CD4-positive, CD25-positive, alpha-beta regulatory T cell (primary cell): ENCODE data around the gene IL27RA. TPM values are rescaled to one million over a fixed set of nuclear protein-coding genes. Genes with fewer than 3 reads are reported as not detected.

Source experiments
- ATAC-seq, 2 donors: fragments of 150-1000 bp; cut with Tn5 transposase; one replicate each; pipeline ENCODE4 v1.10.0; 2021; ENCODE audit warnings: low read depth in 2 of 2, moderate number of reproducible peaks in 2 of 2, moderate library complexity in 1 of 2
- DNase-seq, 3 donors: peaks; one replicate each; pipeline versions ENCODE4 v3.0.0 to v3.0.0-alpha.2; 2012 to 2022; ENCODE audit warnings: mixed read lengths in 1 of 3
- H3K27ac ChIP-seq: one replicate; pipeline ENCODE4 v1.7.0; 2013; ENCODE audit warnings: mild to moderate bottlenecking, low read length; ENCODE audit not compliant: insufficient read depth, poor library complexity, severe bottlenecking
- H3K27me3 ChIP-seq: one replicate; pipeline ENCODE4 v1.7.0; 2013; ENCODE audit warnings: low read length; ENCODE audit not compliant: control insufficient read depth, insufficient read depth
- H3K36me3 ChIP-seq: one replicate; pipeline ENCODE4 v1.7.0; 2013; ENCODE audit warnings: mild to moderate bottlenecking, low read length, moderate library complexity; ENCODE audit not compliant: control insufficient read depth, insufficient read depth
- H3K4me1 ChIP-seq: 2 replicates; pipeline ENCODE4 v1.7.0; 2013; ENCODE audit warnings: mild to moderate bottlenecking, low read length; ENCODE audit not compliant: insufficient read depth, control insufficient read depth, poor library complexity, severe bottlenecking
- H3K4me3 ChIP-seq: one replicate; pipeline ENCODE4 v1.7.0; 2013; ENCODE audit warnings: low read depth, mild to moderate bottlenecking, low read length, moderate library complexity
- H3K9me3 ChIP-seq, 2 experiments: 1 replicate in 1 of 2; 2 replicates in 1 of 2; pipeline ENCODE4 v1.7.0; 2013; ENCODE audit warnings: low read length in 2 of 2, mild to moderate bottlenecking in 1 of 2, moderate library complexity in 1 of 2; ENCODE audit not compliant: control insufficient read depth in 2 of 2
- H3K27ac Mint-ChIP-seq, 3 donors: one replicate each; pipeline ENCODE4 v1.8.0; 2020 to 2022; ENCODE audit warnings: mild to moderate bottlenecking in 3 of 3, mixed read lengths in 3 of 3, moderate library complexity in 2 of 3
- H3K27me3 Mint-ChIP-seq: one replicate; pipeline ENCODE4 v1.8.0; 2022; ENCODE audit warnings: mild to moderate bottlenecking, mixed read lengths
- H3K36me3 Mint-ChIP-seq: one replicate; pipeline ENCODE4 v1.8.0; 2020; ENCODE audit warnings: mixed read lengths
- H3K4me1 Mint-ChIP-seq, 4 donors: one replicate each; pipeline ENCODE4 v1.8.0; 2020 to 2022; ENCODE audit warnings: mixed read lengths in 4 of 4, mild to moderate bottlenecking in 1 of 4
- H3K4me3 Mint-ChIP-seq, 4 donors: one replicate each; pipeline ENCODE4 v1.8.0; 2020 to 2022; ENCODE audit warnings: mild to moderate bottlenecking in 4 of 4, mixed read lengths in 4 of 4, moderate library complexity in 3 of 4
- H3K9me3 Mint-ChIP-seq, 7 donors: one replicate each; pipeline ENCODE4 v1.8.0; 2020 to 2022; ENCODE audit warnings: mixed read lengths in 7 of 7, mild to moderate bottlenecking in 3 of 7, moderate library complexity in 2 of 7
- polyA plus RNA-seq, 4 donors: library from polyadenylated mRNA; unstranded; fragments of 300-500 nt; fragmentation: Illumina TruSeq; gene quantifications; one replicate each; pipeline ENCODE4 v1.2.3, GENCODE V29; 2021
- total RNA-seq: library from RNA; stranded (reverse); gene quantifications from one replicate; pipeline ENCODE4 v1.2.3, GENCODE V29; 2022

IL27RA gene
- total and polyA plus RNA-seq, 5 donors from 2014 or later: 51.9 to 78.4 (median 73.5) TPM

DNA sequence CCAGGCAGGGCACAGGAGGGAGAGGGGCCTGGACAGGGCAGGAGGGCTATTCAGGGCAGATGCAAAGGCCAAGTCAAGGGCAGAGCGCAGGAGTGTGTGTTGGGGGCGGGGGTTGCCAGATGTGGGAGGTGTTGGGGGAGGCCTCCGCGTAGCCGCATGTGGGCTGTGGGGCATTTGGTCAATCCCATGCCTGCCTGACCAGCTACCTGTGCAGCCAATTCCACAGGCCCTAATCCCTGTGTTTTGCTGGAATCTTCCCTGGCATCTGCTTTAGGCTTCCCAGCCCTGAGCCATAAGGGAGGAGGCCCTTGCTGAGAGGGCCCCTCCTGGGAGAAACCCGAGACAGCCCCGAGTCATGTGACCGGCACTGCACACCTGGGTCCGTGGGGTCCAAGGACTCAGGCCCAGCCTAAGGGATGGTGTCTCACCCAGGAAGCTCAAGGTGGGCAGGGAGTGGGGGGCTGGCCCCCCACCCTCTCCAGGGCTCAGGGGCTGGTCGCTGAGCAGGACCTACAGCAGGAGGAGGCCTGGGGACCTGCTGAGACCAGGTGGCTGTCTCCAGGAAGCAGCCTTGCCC is 45.7 kb upstream of the IL27RA start:
- ATAC-seq (peak in 1 of 2 donors; percentile 5), DNase-seq (no peak)
- H3K27ac ChIP-seq: peak overlapping the region; percentile 98
- Mint-ChIP-seq H3K27ac (peak overlapping the region; percentile 92 to 99 (median 99)), H3K36me3 (peaks cover 23% of the 10 kb centered on the region), H3K27me3 (no peaks in the 10 kb centered on the region), H3K4me1 (peaks cover 0 to 91% (median 28%) of the 10 kb centered on the region in 4 donors), H3K9me3 (no peaks in the 10 kb centered on the region), H3K4me3 (peak overlapping the region in 3 of 4 donors; percentile 74 to 85 (median 84))
- no peaks in the 10 kb centered on the region for H3K27me3 ChIP-seq
- no peaks in the 10 kb centered on the region for H3K36me3 ChIP-seq
- H3K9me3 ChIP-seq: no peaks in the 10 kb centered on the region
- no peak overlapping the region for H3K4me3 ChIP-seq
- peaks cover 77% of the 10 kb centered on the region for H3K4me1 ChIP-seq

- Mint-ChIP-seq H3K27ac (peak overlapping the region; percentile 92 to 99 (median 95)), H3K36me3 (peaks cover 28% of the 10 kb centered on the region), H3K27me3 (no peaks in the 10 kb centered on the region), H3K4me3 (peak overlapping the region; percentile 77 to 85 (median 81)), H3K9me3 (no peaks in the 10 kb centered on the region), H3K4me1 (peaks cover 0 to 90% (median 29%) of the 10 kb centered on the region in 4 donors)
- DNase-seq (peak; percentile 97 to 99 (median 97)), ATAC-seq (peak; percentile 91 to 92)
- Histone ChIP-seq H3K4me3 (peak overlapping the region; percentile 62), H3K27ac (peak overlapping the region; percentile 98), H3K4me1 (peaks cover 77% of the 10 kb centered on the region), H3K36me3 (no peaks in the 10 kb centered on the region), H3K9me3 (no peaks in the 10 kb centered on the region), H3K27me3 (no peaks in the 10 kb centered on the region)
Measured at GRCh38 chr19:13986348-13986904, 45.1 kb upstream of the IL27RA start.

- Mint-ChIP-seq H3K27me3 (no peaks in the 10 kb centered on the region), H3K4me3 (peak overlapping the region; percentile 77 to 85 (median 81)), H3K36me3 (peaks cover 28% of the 10 kb centered on the region), H3K27ac (peak overlapping the region; percentile 92 to 99 (median 95)), H3K9me3 (no peaks in the 10 kb centered on the region), H3K4me1 (peaks cover 0 to 81% (median 29%) of the 10 kb centered on the region in 4 donors)
- H3K4me3 ChIP-seq: peak overlapping the region; percentile 62
- no peaks in the 10 kb centered on the region for H3K9me3 ChIP-seq
- ATAC-seq (no peak), DNase-seq (no peak)
- H3K4me1 ChIP-seq: peaks cover 69% of the 10 kb centered on the region
- H3K27me3 ChIP-seq: no peaks in the 10 kb centered on the region
- H3K36me3 ChIP-seq: peaks cover 2% of the 10 kb centered on the region
- H3K27ac ChIP-seq: peak overlapping the region; percentile 98
Measured at GRCh38 chr19:13987101-13987890, 44.3 kb upstream of the IL27RA start.

- Histone ChIP-seq H3K9me3 (no peaks in the 10 kb centered on the region), H3K27ac (no peak overlapping the region), H3K4me3 (no peak overlapping the region), H3K36me3 (peaks cover 6% of the 10 kb centered on the region), H3K27me3 (no peaks in the 10 kb centered on the region), H3K4me1 (peaks cover 50% of the 10 kb centered on the region)
- ATAC-seq: no peak
- Mint-ChIP-seq H3K4me1 (peaks cover 0 to 65% (median 24%) of the 10 kb centered on the region in 4 donors), H3K9me3 (no peaks in the 10 kb centered on the region), H3K36me3 (peaks cover 31% of the 10 kb centered on the region), H3K27me3 (no peaks in the 10 kb centered on the region), H3K4me3 (no peak overlapping the region), H3K27ac (peak overlapping the region in 2 of 3 donors; percentile 91 to 99)
- DNase-seq: no peak
Measured at GRCh38 chr19:13989487-13989886, 42.1 kb upstream of the IL27RA start.

DNA sequence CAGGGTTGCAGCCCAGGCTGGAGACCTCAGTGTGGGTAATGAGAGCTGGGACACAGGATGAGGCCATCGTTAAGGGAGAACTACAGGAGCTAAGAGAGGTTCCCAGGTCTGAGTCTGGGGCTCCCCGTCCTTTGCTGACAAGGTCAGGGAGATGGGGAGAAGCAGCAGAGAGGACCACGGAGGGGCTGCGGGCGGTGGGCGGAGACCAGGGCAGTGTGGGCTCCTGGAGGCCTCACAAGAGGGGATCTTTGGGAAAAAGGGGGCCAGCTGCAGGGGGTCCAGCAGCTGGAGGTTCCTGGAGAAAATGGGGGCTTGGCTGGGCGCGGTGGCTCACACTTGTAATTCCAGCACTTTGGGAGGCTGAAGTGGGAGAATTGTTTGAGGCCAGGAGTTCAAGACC is 41.5 kb upstream of the IL27RA start:
- Histone ChIP-seq H3K9me3 (no peaks in the 10 kb centered on the region), H3K36me3 (peaks cover 6% of the 10 kb centered on the region), H3K4me3 (no peak overlapping the region), H3K4me1 (peaks cover 44% of the 10 kb centered on the region), H3K27me3 (no peaks in the 10 kb centered on the region), H3K27ac (no peak overlapping the region)
- Mint-ChIP-seq H3K27me3 (no peaks in the 10 kb centered on the region), H3K27ac (peak overlapping the region in 1 of 3 donors; percentile 91), H3K4me1 (peaks cover 0 to 61% (median 21%) of the 10 kb centered on the region in 4 donors), H3K9me3 (no peaks in the 10 kb centered on the region), H3K36me3 (peaks cover 31% of the 10 kb centered on the region), H3K4me3 (no peak overlapping the region)
- ATAC-seq (no peak), DNase-seq (no peak)

DNA sequence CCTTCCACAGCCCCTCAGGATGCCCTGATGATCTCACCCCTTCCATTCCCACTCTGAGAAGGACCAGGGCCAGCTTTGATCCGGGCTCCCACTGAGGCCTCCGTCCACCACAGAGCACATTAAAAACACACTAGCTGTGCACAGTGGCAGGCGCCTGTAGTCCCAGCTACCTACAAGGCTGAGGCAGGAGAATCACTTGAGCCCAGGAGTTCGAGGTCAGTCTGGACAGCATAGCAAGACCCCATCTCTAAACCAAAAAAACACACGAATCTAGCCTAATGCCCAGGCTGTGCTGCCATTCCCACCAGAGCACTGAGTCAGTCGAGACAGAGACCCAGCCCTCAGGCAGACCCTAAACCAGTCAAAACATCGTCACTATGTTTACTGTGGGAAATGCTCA is 39.5 kb upstream of the IL27RA start:
- Mint-ChIP-seq H3K27ac (peak overlapping the region in 2 of 3 donors; percentile 33 to 67), H3K4me1 (peaks cover 0 to 43% (median 9%) of the 10 kb centered on the region in 4 donors)
- ATAC-seq: no peak

GRCh38 chr19:13993590-13994300 is 37.8 kb upstream of the IL27RA start:
- Histone ChIP-seq H3K27me3 (no peaks in the 10 kb centered on the region), H3K9me3 (peaks cover 0 to under 1% of the 10 kb centered on the region in 2 experiments), H3K27ac (no peak overlapping the region), H3K4me3 (no peak overlapping the region), H3K4me1 (peaks cover 7% of the 10 kb centered on the region), H3K36me3 (peaks cover 13% of the 10 kb centered on the region)
- H3K4me3 Mint-ChIP-seq: no peak overlapping the region
- no peak for DNase-seq
- no peak for ATAC-seq
- peaks cover 0 to 35% (median 10%) of the 10 kb centered on the region in 4 donors for H3K4me1 Mint-ChIP-seq
- no peaks in the 10 kb centered on the region for H3K27me3 Mint-ChIP-seq
- peaks cover 0 to under 1% (median 0%) of the 10 kb centered on the region in 7 donors for H3K9me3 Mint-ChIP-seq
- peak overlapping the region in 1 of 3 donors; percentile 46 for H3K27ac Mint-ChIP-seq
- peaks cover 28% of the 10 kb centered on the region for H3K36me3 Mint-ChIP-seq

More for the DNA sequence above, 39.5 kb upstream of the IL27RA start:
- H3K9me3 Mint-ChIP-seq: no peaks in the 10 kb centered on the region
- H3K27me3 ChIP-seq: no peaks in the 10 kb centered on the region
- H3K4me1 ChIP-seq: peaks cover 25% of the 10 kb centered on the region
- peaks cover 6% of the 10 kb centered on the region for H3K36me3 ChIP-seq
- H3K4me3 ChIP-seq: no peak overlapping the region
- no peaks in the 10 kb centered on the region for H3K27me3 Mint-ChIP-seq
- H3K4me3 Mint-ChIP-seq: no peak overlapping the region
- H3K36me3 Mint-ChIP-seq: peaks cover 31% of the 10 kb centered on the region
- H3K9me3 ChIP-seq: no peaks in the 10 kb centered on the region
- no peak for DNase-seq
- no peak overlapping the region for H3K27ac ChIP-seq
